Esophagus squamous epithelium (tissue), 5 donors: ENCODE data around the gene ACIN1. TPM values are rescaled to one million over a fixed set of nuclear protein-coding genes. Genes with fewer than 3 reads are reported as not detected.

Experiments
- DNase-seq: peaks from one replicate; lab custom pipeline; 2025; lab: John Stamatoyannopoulos, UW
- H3K27ac ChIP-seq, 4 donors: fragments of 200-600 bp; sonication (generic); one replicate each; pipeline ENCODE4 v1.5.1; 2016 to 2019; ENCODE audit warnings: mild to moderate bottlenecking in 1 of 4
- H3K27me3 ChIP-seq, 4 donors: fragments of 200-600 bp; sonication (generic); 1 replicate in 3 of 4; 2 replicates in 1 of 4; pipeline versions ENCODE4 v1.5.1 to v1.6.0; 2017 to 2021; ENCODE audit warnings: antibody characterized with exemption in 1 of 4
- H3K36me3 ChIP-seq, 3 donors: fragments of 200-600 bp; sonication (generic); one replicate each; pipeline ENCODE4 v1.5.1; 2016 to 2019
- H3K4me1 ChIP-seq, 3 donors: fragments of 200-600 bp; sonication (generic); one replicate each; pipeline ENCODE4 v1.5.1; 2017 to 2019
- H3K4me3 ChIP-seq, 4 donors: fragments of 200-600 bp; sonication (generic); 1 replicate in 3 of 4; 2 replicates in 1 of 4; pipeline ENCODE4 v1.5.1; 2016 to 2019; ENCODE audit warnings: mild to moderate bottlenecking in 2 of 4, moderate library complexity in 1 of 4
- H3K9me3 ChIP-seq, 3 donors: fragments of 200-600 bp; sonication (generic); one replicate each; pipeline ENCODE4 v1.5.1; 2016 to 2019
- POLR2A ChIP-seq, 4 donors: fragments of 450-650 bp; IDR thresholded peaks; one replicate each; pipeline ENCODE4 v1.6.1; 2017; ENCODE audit warnings: antibody characterized with exemption in 4 of 4, mild to moderate bottlenecking in 4 of 4, moderate library complexity in 3 of 4
- WGBS, 2 donors: methylation state at CpG; one replicate each; pipeline ENCODE4 v1.1.5; 2018; 5-methylcytosine and 5-hydroxymethylcytosine counted together
- intact Hi-C: fragments of 100-400 bp; cut with DNase I; formaldehyde crosslinking; loops from one replicate; pipeline ENCODE4 v1.15.0; 2022
- total RNA-seq, 4 donors: library from RNA; depleted of rRNA; stranded (reverse); fragments of >200 nt; gene quantifications; one replicate each; pipeline ENCODE4 v1.1.0, GENCODE V29; 2016
- TF ChIP-seq, protein P1 (sequence below), 6 experiments: fragments of 450-650 bp in 4 of 6; fragments of 200-600 bp in 2 of 6; sonication (generic) in 2 of 6; IDR thresholded peaks; one replicate each; pipeline ENCODE4 v1.5.1; 2016 to 2019; ENCODE audit warnings: antibody characterized with exemption in 6 of 6, mild to moderate bottlenecking in 4 of 6, moderate library complexity in 4 of 6
- donor health status: DM: yes; HTN: yes; CAD: no.

ACIN1 gene
- total RNA-seq, 4 donors from 2014 or later, result 51.4 to 107 (median 83.0) TPM

DNA sequence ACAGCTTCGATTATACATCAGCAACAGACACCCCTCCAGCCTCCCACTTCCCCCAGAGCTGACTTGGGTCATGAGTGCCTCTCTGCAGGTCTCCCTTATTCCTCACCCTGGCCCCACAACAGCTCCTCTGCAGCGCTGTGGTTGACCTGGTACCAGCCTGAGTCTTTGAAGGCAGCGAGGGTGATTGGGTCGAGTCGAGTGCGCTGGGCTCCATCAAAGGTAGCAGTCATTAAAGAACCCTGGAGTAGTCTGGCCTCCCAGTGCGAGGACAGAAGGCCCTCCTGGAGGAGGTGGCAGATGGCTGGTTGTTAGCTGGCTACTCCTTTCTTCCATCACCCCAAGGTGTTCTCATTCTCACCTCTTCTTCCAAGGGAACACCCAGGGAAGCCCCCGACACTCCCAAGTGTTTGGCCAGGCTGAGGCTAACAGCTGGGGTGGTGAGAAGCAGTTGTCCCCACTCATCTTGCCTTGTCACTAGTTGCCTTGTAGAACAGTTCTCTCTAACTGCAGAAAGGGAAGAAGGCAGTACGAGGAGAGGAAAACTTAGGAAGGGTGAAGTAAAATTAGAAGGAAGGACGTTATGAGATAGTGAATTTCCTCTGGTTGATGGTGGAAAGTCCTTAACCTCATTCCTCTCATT lies 7.2 kb upstream of the ACIN1 start:
- Histone ChIP-seq H3K4me1 (peaks cover 3 to 10% (median 4%) of the 10 kb centered on the region in 3 donors), H3K36me3 (peaks cover 0 to 21% (median 7%) of the 10 kb centered on the region in 3 donors), H3K9me3 (no peaks in the 10 kb centered on the region), H3K27me3 (no peaks in the 10 kb centered on the region), H3K27ac (no peak overlapping the region), H3K4me3 (no peak overlapping the region)
- intact Hi-C loops, result no loop called here
- DNase-seq, result no peak
- WGBS, 2 donors, result 62 to 70% methylated on average over 5 to 7 of the region's 10 CpGs
- TF ChIP-seq, protein P1, sequence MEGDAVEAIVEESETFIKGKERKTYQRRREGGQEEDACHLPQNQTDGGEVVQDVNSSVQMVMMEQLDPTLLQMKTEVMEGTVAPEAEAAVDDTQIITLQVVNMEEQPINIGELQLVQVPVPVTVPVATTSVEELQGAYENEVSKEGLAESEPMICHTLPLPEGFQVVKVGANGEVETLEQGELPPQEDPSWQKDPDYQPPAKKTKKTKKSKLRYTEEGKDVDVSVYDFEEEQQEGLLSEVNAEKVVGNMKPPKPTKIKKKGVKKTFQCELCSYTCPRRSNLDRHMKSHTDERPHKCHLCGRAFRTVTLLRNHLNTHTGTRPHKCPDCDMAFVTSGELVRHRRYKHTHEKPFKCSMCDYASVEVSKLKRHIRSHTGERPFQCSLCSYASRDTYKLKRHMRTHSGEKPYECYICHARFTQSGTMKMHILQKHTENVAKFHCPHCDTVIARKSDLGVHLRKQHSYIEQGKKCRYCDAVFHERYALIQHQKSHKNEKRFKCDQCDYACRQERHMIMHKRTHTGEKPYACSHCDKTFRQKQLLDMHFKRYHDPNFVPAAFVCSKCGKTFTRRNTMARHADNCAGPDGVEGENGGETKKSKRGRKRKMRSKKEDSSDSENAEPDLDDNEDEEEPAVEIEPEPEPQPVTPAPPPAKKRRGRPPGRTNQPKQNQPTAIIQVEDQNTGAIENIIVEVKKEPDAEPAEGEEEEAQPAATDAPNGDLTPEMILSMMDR (IDR thresholded peaks at IDR 0.05), result no peak
- TF ChIP-seq POLR2A (IDR thresholded peaks at IDR 0.05), result no peak

DNA sequence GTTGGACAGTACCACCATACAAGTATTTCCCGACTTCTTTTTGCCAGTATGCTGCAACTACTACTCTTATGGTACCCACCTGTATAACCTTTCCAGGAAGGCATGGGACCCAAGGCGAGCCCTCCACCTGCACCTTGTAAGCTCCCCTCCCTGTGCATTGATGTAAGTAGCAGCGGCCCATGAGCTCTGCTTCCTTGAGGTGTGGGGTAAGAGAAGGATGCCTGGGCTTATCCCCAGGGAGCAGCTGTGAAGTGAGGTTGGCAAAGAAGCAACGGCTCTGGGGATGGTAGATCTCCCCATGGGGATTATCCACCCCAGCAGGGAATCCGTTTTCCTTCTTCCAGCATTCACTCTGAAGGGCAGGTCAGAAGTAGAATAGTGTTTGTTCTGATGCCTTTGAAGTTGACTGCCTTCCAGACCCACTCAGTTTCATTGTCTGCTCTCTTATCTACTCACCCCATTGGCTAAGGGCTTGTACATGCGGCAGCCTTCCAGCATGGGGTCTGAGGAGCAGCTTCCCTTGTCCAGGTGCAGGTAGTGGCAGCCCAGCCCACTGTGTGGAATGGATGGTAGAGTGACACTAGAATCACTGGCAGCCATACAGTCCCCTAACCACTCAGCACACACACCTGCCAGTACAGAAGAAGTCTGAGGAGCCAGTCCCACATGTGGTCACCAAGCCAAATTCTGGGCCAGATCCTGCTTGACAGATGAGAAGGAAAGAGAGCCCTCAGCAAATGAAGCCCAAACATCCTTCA lies 6.5 kb upstream of the ACIN1 start:
- no peaks in the 10 kb centered on the region for H3K27me3 ChIP-seq

DNA sequence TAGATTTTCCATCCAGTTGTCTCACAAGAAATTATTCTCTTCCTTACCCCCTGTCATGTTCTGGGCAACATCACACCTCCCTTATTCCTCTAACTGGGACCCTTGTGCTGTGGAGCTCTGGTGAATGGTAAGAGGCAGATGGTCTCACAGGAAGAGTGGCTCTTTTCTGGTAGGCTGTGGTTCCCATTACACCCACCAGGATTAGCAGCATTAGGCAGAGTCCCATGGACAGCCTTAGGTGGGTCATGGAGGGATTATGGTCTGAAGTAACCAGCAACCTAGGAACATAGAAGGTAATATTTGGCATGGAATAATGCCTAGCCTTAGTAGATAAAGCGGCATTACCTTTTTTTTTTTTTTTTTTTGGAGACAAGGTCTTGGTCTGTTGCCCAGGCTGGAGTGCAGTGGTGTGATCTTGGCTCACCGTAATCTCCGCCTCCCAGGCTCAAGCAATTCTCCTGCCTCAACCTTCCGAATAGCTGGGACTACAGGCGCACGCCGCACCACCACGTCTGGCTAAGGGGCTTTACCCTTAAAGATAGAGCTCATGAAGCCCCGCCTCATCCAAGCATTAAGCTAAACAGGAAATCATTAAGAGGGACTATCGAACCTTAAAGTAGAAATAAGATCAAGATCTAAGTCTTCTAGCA lies 4.4 kb upstream of the ACIN1 start:
- H3K36me3 ChIP-seq, result peaks cover 0 to 21% (median 7%) of the 10 kb centered on the region in 3 donors
- no peak overlapping the region for H3K27ac ChIP-seq
- intact Hi-C loops, result no loop called here
- no peak for DNase-seq
- 83 to 93% methylated on average over 5 to 7 of the region's 10 CpGs for WGBS, 2 donors
- no peak overlapping the region for H3K4me3 ChIP-seq
- no peaks in the 10 kb centered on the region for H3K27me3 ChIP-seq
- peaks cover 8 to 21% (median 10%) of the 10 kb centered on the region in 3 donors for H3K4me1 ChIP-seq
- H3K9me3 ChIP-seq, result no peaks in the 10 kb centered on the region
- TF ChIP-seq POLR2A (IDR thresholded peaks at IDR 0.05), result no peak
- TF ChIP-seq, protein P1 (IDR thresholded peaks at IDR 0.05), result no peak

More for the DNA sequence above, 6.5 kb upstream of the ACIN1 start:
- no peak overlapping the region for H3K27ac ChIP-seq
- H3K36me3 ChIP-seq, result peaks cover 0 to 21% (median 7%) of the 10 kb centered on the region in 3 donors
- no peak overlapping the region for H3K4me3 ChIP-seq
- WGBS, 2 donors, result 72 to 84% methylated on average over 5 of the region's 6 CpGs
- DNase-seq, result no peak
- TF ChIP-seq POLR2A (IDR thresholded peaks at IDR 0.05), result no peak
- TF ChIP-seq, protein P1 (IDR thresholded peaks at IDR 0.05), result no peak
- H3K4me1 ChIP-seq, result peaks cover 8 to 17% (median 10%) of the 10 kb centered on the region in 3 donors
- intact Hi-C loops, result no loop called here
- H3K9me3 ChIP-seq, result no peaks in the 10 kb centered on the region

DNA sequence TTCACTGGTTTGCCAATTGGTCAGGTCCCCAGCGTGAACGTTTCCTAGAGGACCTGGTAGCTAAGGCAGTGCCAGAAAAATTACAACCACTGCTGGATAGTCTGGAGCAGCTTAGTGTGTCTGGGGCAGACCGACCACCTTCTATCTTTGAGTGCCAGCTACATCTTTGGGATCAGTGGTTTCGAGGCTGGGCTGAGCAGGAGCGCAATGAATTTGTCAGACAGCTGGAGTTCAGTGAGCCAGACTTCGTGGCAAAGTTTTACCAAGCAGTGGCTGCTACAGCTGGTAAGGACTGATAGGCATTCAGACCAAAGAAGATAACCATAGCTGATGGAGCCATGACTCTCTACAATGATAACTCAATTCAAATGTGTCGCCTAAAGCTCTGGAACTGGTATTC lies 2.9 kb upstream of the ACIN1 start:
- 88 to 90% methylated on average over 7 of the region's 7 CpGs for WGBS, 2 donors
- DNase-seq, result no peak
- Histone ChIP-seq H3K27me3 (no peaks in the 10 kb centered on the region), H3K4me3 (no peak overlapping the region), H3K36me3 (peaks cover 0 to 26% (median 7%) of the 10 kb centered on the region in 3 donors), H3K9me3 (no peaks in the 10 kb centered on the region), H3K27ac (no peak overlapping the region), H3K4me1 (peaks cover 16 to 36% (median 22%) of the 10 kb centered on the region in 3 donors)
- TF ChIP-seq POLR2A (IDR thresholded peaks at IDR 0.05), result no peak
- TF ChIP-seq, protein P1 (IDR thresholded peaks at IDR 0.05), result no peak
- intact Hi-C loops, result no loop called here
